Epithelial cell of proximal tubule (primary cell): ENCODE results near the gene DLG3. TPM values are rescaled to one million over a fixed set of nuclear protein-coding genes. Genes with fewer than 3 reads are reported as not detected.

Experiments used
- DNase-seq: peaks from one replicate; pipeline ENCODE4 v3.0.0-alpha.2; 2011; ENCODE audit warnings: low read depth
- H3K4me3 ChIP-seq: 2 replicates; pipeline ENCODE4 v1.5.1; 2011; ENCODE audit warnings: low read depth, mild to moderate bottlenecking, low read length
- CTCF ChIP-seq: conservative IDR thresholded peaks from 2 replicates; pipeline ENCODE4 v1.5.1; 2012; ENCODE audit warnings: low read depth, mild to moderate bottlenecking, low read length
- total RNA-seq: library from RNA; depleted of rRNA; stranded (reverse); fragments of >200 nt; gene quantifications from 2 replicates; pipeline ENCODE4 v1.2.3, GENCODE V29; 2015

Gene DLG3
- total RNA-seq, 1 donor from 2014 or later: 28.8 TPM

- DNase-seq: no peak
- H3K4me3 ChIP-seq: no peak overlapping the region
- TF ChIP-seq CTCF: no peak
Observed at GRCh38 chrX:70446380-70447350, 2.0 kb downstream of the DLG3 start.

- TF ChIP-seq CTCF: no peak
- H3K4me3 ChIP-seq: no peak overlapping the region
- no peak for DNase-seq
Observed at GRCh38 chrX:70449457-70449966, 4.9 kb downstream of the DLG3 start.

GRCh38 chrX:70452143-70452733 lies 7.6 kb downstream of the DLG3 start:
- TF ChIP-seq CTCF: peak; percentile 62
- DNase-seq: no peak

GRCh38 chrX:70453024-70453618 lies 8.5 kb downstream of the DLG3 start:
- no peak overlapping the region for H3K4me3 ChIP-seq
- no peak for DNase-seq

More at GRCh38 chrX:70452143-70452733, 7.6 kb downstream of the DLG3 start:
- peak overlapping the region; percentile 57 for H3K4me3 ChIP-seq

GRCh38 chrX:70454441-70455365 lies 10.1 kb downstream of the DLG3 start:
- H3K4me3 ChIP-seq: peak overlapping the region; percentile 72
- DNase-seq: no peak
- peak; percentile 86 for TF ChIP-seq CTCF

More at GRCh38 chrX:70453024-70453618, 8.5 kb downstream of the DLG3 start:
- TF ChIP-seq CTCF: no peak
